Stimulated activated naive CD4-positive, alpha-beta T cell (primary cell): ENCODE results near the gene TNK1.

Source experiments
- DNase-seq, 6 experiments: peaks; one replicate each; lab custom pipeline; 2025; lab: John Stamatoyannopoulos, UW

The TNK1 gene

GRCh38 chr17:7410634-7411426 lies 29.9 kb downstream of the TNK1 start:
- no peak for DNase-seq

- DNase-seq: no peak
Measured at GRCh38 chr17:7411427-7411750, 30.5 kb downstream of the TNK1 start.

GRCh38 chr17:7413346-7413985 lies 32.6 kb downstream of the TNK1 start:
- DNase-seq: no peak

- no peak for DNase-seq
Measured at GRCh38 chr17:7414837-7415236, 33.9 kb downstream of the TNK1 start.

GRCh38 chr17:7415784-7416183 lies 34.9 kb downstream of the TNK1 start:
- DNase-seq: no peak

- peak in 1 of 6 experiments; percentile 4 for DNase-seq
Measured at GRCh38 chr17:7416323-7416722, 35.4 kb downstream of the TNK1 start.

GRCh38 chr17:7417056-7417655 lies 36.3 kb downstream of the TNK1 start:
- no peak for DNase-seq

- no peak for DNase-seq
Measured at GRCh38 chr17:7418472-7419152, 37.7 kb downstream of the TNK1 start.

GRCh38 chr17:7419819-7420610 lies 39.1 kb downstream of the TNK1 start, which contains the start of gene SPEM1:
SPEM1 (plus strand) TSS chr17:7420324; CDS start chr17:7420385, 61 bp downstream.
- no peak for DNase-seq

GRCh38 chr17:7421186-7421585 lies 40.3 kb downstream of the TNK1 start:
- DNase-seq: no peak

- no peak for DNase-seq
Measured at GRCh38 chr17:7423679-7424078, 42.8 kb downstream of the TNK1 start.

- DNase-seq: no peak
Measured at GRCh38 chr17:7425316-7425715, 44.4 kb downstream of the TNK1 start, which contains the start of gene SPEM2. SPEM2 (plus strand) TSS chr17:7425616; CDS start chr17:7425689, 73 bp downstream.

GRCh38 chr17:7425756-7426155 lies 44.9 kb downstream of the TNK1 start:
- no peak for DNase-seq

- no peak for DNase-seq
Measured at GRCh38 chr17:7426203-7426863, 45.4 kb downstream of the TNK1 start.

GRCh38 chr17:7426896-7427489 lies 46.1 kb downstream of the TNK1 start:
- DNase-seq: no peak

GRCh38 chr17:7427549-7427948 lies 46.7 kb downstream of the TNK1 start:
- no peak for DNase-seq

- no peak for DNase-seq
Measured at GRCh38 chr17:7428557-7428956, 47.7 kb downstream of the TNK1 start, which contains the start of gene SPEM3. SPEM3 (plus strand) TSS chr17:7428857; CDS start chr17:7428903, 46 bp downstream.

- DNase-seq: no peak
Measured at GRCh38 chr17:7429722-7430121, 48.8 kb downstream of the TNK1 start.

- DNase-seq: no peak
Measured at GRCh38 chr17:7431231-7431630, 50.3 kb downstream of the TNK1 start.

GRCh38 chr17:7432296-7432695 lies 51.4 kb downstream of the TNK1 start:
- no peak for DNase-seq
